Measurements from ENCODE around the gene NRXN3. TPM values are rescaled to one million over a fixed set of nuclear protein-coding genes. Genes with fewer than 3 reads are reported as not detected.

NRXN3 gene
- total RNA-seq, 2 experiments from 2014 or later: not detected

- ChIA-PET CTCF (ENCODE audit: unreplicated experiment) (no interaction called here), POLR2A (no interaction called here)
- H3K9me3 ChIP-seq (ENCODE audit: low read length): no peaks in the 10 kb centered on the region
- intact Hi-C loops (cut with micrococcal nuclease; ENCODE audit: unreplicated experiment): no loop called here
- no peak overlapping the region for H3K4me3 ChIP-seq (ENCODE audit: low read depth, low read length, poor library complexity, severe bottlenecking)
- no peak for DNase-seq (ENCODE audit: low spot score)
- no peak overlapping the region for H2AFZ ChIP-seq (ENCODE audit: low read length)
- H3K9me2 ChIP-seq (ENCODE audit: insufficient read depth, low read length): no peaks in the 10 kb centered on the region
- H3K79me2 ChIP-seq (ENCODE audit: insufficient read depth, low read depth, low read length): no peaks in the 10 kb centered on the region
- no TSS peak for BruUV-seq (replicated peaks)
- no peak overlapping the region for H3K27ac ChIP-seq (ENCODE audit: low read depth, low read length, poor library complexity, severe bottlenecking)
- no peak overlapping the region for H3K4me2 ChIP-seq (ENCODE audit: low read length)
- TF ChIP-seq CTCF (conservative IDR thresholded peaks at IDR 0.05; ENCODE audit: low read length) (no peak), EZH2phosphoT487 (IDR thresholded peaks at IDR 0.05; ENCODE audit: borderline replicate concordance, low read depth, low read length) (no peak)
- no peaks in the 10 kb centered on the region for H3K36me3 ChIP-seq (ENCODE audit: insufficient read depth, low read length)
- no peaks in the 10 kb centered on the region for H4K20me1 ChIP-seq (ENCODE audit: insufficient read depth, low read length)
- no peaks in the 10 kb centered on the region for H3K4me1 ChIP-seq (ENCODE audit: insufficient read depth, low read length, poor library complexity, severe bottlenecking)
Measured at GRCh38 chr14:78356391-78356790, 186.2 kb downstream of the NRXN3 start.

GRCh38 chr14:78358591-78358990 is 188.4 kb downstream of the NRXN3 start:
- H3K27ac ChIP-seq (ENCODE audit: low read depth, low read length, poor library complexity, severe bottlenecking): no peak overlapping the region
- no peak for DNase-seq (ENCODE audit: low spot score)
- no peaks in the 10 kb centered on the region for H3K36me3 ChIP-seq (ENCODE audit: insufficient read depth, low read length)
- no peak overlapping the region for H2AFZ ChIP-seq (ENCODE audit: low read length)
- H4K20me1 ChIP-seq (ENCODE audit: insufficient read depth, low read length): no peaks in the 10 kb centered on the region
- intact Hi-C loops (cut with micrococcal nuclease; ENCODE audit: unreplicated experiment): no loop called here
- H3K79me2 ChIP-seq (ENCODE audit: insufficient read depth, low read depth, low read length): no peaks in the 10 kb centered on the region
- no peak overlapping the region for H3K4me3 ChIP-seq (ENCODE audit: low read depth, low read length, poor library complexity, severe bottlenecking)
- ChIA-PET CTCF (ENCODE audit: unreplicated experiment) (interaction anchor here (0.6 kb wide), 1 partner anchor 14 kb away, joined by 3 read pairs; no protein-coding TSS in a partner anchor), POLR2A (interaction anchor here (0.6 to 1.0 kb wide), 3 partner anchors 10 to 272 kb away, joined by 3 read pairs; no protein-coding TSS in a partner anchor)
- no peaks in the 10 kb centered on the region for H3K4me1 ChIP-seq (ENCODE audit: insufficient read depth, low read length, poor library complexity, severe bottlenecking)
- no peaks in the 10 kb centered on the region for H3K9me2 ChIP-seq (ENCODE audit: insufficient read depth, low read length)
- H3K4me2 ChIP-seq (ENCODE audit: low read length): no peak overlapping the region
- H3K9me3 ChIP-seq (ENCODE audit: low read length): no peaks in the 10 kb centered on the region
- no TSS peak for BruUV-seq (replicated peaks)
- no peak for TF ChIP-seq EZH2phosphoT487 (IDR thresholded peaks at IDR 0.05; ENCODE audit: borderline replicate concordance, low read depth, low read length)
- TF ChIP-seq CTCF (conservative IDR thresholded peaks at IDR 0.05; ENCODE audit: low read length): no peak

- TF ChIP-seq CTCF (conservative IDR thresholded peaks at IDR 0.05; ENCODE audit: low read length) (no peak), EZH2phosphoT487 (IDR thresholded peaks at IDR 0.05; ENCODE audit: borderline replicate concordance, low read depth, low read length) (no peak)
- POLR2A ChIA-PET: interaction anchor here (0.6 to 1.0 kb wide), 3 partner anchors 8 to 469 kb away, joined by 3 to 7 read pairs (median 4); no protein-coding TSS in a partner anchor
- H3K4me3 ChIP-seq (ENCODE audit: low read depth, low read length, poor library complexity, severe bottlenecking): no peak overlapping the region
- H2AFZ ChIP-seq (ENCODE audit: low read length): no peak overlapping the region
- no peaks in the 10 kb centered on the region for H3K36me3 ChIP-seq (ENCODE audit: insufficient read depth, low read length)
- no peaks in the 10 kb centered on the region for H3K79me2 ChIP-seq (ENCODE audit: insufficient read depth, low read depth, low read length)
- H3K9me3 ChIP-seq (ENCODE audit: low read length): no peaks in the 10 kb centered on the region
- intact Hi-C loops (cut with micrococcal nuclease; ENCODE audit: unreplicated experiment): no loop called here
- no peak for DNase-seq (ENCODE audit: low spot score)
- H3K9me2 ChIP-seq (ENCODE audit: insufficient read depth, low read length): no peaks in the 10 kb centered on the region
- H4K20me1 ChIP-seq (ENCODE audit: insufficient read depth, low read length): no peaks in the 10 kb centered on the region
- H3K4me2 ChIP-seq (ENCODE audit: low read length): no peak overlapping the region
- CTCF ChIA-PET (ENCODE audit: unreplicated experiment): no interaction called here
- H3K27ac ChIP-seq (ENCODE audit: low read depth, low read length, poor library complexity, severe bottlenecking): no peak overlapping the region
- BruUV-seq (replicated peaks): no TSS peak
- H3K4me1 ChIP-seq (ENCODE audit: insufficient read depth, low read length, poor library complexity, severe bottlenecking): no peaks in the 10 kb centered on the region
Measured at GRCh38 chr14:78359581-78359980, 189.4 kb downstream of the NRXN3 start.
